ENCODE measurements around the gene PRKCE.
A peak's percentile ranks its signal among the peaks of the same experiment; 100 is the strongest.

The PRKCE gene

DNA sequence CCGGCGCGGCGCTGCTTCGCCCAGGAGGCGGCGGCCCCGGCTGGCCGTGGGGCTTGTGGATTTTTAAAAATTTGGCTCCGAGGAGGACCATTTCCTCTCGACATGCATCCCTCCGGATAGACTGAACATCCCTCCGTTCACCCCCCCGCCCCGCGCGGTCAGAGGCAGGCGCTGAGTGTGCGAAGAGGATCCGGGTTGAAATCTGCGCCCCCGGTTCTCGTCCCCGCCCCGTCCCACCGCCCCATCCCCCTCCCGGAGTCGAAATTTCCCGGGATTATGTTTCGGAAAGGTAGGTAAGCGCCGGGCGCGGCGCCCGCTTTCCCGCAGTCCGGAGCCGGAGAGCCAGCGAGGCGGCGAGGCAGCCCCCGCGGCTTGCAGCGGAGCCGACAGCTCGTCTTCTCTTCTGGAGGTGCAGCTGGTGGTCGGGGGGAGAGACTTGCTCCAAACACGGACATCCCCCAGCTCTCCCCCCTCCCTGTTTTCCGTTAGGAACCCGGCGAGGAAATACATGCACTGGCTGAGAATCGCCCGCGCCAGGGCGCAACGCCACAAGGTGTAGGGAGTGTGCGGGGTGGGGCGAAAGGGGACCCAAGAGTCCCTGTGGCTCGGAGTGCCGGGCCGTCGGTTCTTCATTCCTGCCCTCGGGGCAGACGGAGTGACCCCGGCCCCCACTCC is at the start of gene PRKCE:
Gene PRKCE, plus strand, starts transcription at position 261 of the 675 bp plus-strand sequence.
- DNase-seq: no peak

- no peak for DNase-seq
Measured at GRCh38 chr2:45602624-45603023, 48.9 kb upstream of the PRKCE start.

GRCh38 chr2:45605116-45605515 is 46.4 kb upstream of the PRKCE start:
- DNase-seq: no peak

- DNase-seq: no peak
Measured at GRCh38 chr2:45606796-45607195, 44.7 kb upstream of the PRKCE start.

GRCh38 chr2:45607701-45608100 is 43.8 kb upstream of the PRKCE start:
- DNase-seq: no peak

DNA sequence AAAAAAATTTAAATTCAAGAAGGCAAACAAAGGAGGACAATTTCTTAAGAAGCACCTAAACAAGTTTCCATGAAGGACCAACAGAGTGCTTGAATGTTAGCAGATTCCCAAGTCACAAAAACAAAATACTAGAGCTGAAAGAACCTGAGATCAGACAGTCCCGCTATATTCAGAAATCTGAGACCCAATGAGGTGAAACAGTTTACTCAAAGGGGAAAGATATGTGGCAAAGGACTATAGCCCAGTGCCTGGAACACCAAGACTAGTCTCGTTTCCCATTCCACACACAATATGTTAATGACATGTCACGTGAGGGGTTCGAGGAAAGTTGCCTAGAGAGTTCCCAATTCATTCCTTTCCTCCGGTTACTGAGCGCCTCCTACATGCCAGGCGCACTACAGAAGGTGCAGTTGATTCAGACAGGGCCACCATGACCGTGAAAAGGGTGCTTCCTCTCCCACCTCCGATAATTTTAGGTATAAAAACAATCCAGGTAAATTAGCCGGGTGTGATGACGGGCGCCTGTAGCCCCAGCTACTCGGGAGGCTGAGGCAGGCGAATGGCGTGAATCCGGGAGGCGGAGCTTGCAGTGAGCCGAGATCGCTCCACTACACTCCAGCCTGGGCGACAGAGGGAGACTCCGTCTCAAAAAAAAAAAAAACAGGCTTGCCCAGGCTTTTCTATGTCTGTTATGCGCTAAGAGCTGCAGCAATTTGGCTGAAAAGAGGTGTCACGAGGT is 41.0 kb upstream of the PRKCE start:
- DNase-seq: peak; percentile 21

DNA sequence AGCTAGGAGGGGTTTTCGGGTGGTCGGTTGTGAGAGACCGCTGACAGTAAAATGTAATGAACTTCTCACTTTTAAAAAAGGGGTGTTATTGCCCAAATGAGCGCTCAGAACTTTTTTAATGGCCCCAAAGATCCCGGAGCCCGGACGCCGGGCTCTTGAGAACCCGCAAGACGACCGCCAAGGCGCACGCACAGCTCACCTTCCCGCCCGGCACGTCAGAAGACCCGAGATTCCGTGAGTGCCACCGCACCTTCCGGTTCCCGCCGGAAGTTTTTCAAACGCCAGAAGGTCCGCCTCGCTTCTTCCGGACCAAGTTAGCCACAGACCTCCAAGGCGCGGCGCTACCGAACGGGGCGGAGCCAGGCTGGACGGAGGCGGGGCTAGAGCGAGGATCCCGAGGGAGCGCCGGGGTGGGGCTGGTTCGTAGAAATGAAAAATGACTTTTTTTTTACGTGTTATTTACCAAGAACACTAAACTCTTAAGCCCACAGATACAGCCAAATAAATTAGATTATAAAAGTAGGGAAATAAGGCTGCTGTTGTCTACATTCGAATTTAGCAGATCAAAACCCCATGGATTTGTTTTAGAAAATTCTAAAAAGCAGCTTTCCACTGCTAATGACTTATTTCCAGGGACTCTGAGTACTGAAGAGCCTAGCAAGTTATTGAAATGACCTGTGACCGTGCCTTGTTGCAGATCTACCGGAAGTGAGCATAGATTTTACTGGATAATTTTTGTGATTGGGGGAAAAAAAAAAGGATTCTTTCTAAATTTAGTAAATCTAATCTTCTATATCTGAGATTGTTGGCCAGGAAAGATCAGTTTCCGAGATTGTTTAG is 40.2 kb upstream of the PRKCE start, which contains the start of gene SRBD1:
Gene SRBD1, minus strand, starts transcription at position 248 of the 840 bp plus-strand sequence. CDS start 5,826 bp downstream, outside the sequence.
- DNase-seq: peak; percentile 87

DNA sequence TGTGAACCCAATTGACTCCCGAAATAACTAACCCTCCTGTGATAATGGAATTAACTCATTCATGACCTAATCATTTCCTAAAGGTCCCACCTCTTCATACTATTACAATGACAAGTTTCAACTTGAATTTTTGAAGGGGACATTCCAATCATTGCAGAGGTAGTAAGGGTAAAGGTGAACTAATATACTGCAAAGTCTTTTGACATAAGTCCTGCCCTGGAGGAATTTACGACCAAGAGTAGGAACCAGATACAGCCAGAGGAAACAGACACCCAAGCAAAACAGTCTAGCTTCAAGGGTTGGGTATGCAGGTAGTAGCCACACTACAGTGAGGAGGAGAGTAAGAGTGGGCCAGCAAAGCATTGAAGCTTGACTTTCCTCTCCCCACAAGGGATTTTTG is 39.2 kb upstream of the PRKCE start:
- DNase-seq: no peak

DNA sequence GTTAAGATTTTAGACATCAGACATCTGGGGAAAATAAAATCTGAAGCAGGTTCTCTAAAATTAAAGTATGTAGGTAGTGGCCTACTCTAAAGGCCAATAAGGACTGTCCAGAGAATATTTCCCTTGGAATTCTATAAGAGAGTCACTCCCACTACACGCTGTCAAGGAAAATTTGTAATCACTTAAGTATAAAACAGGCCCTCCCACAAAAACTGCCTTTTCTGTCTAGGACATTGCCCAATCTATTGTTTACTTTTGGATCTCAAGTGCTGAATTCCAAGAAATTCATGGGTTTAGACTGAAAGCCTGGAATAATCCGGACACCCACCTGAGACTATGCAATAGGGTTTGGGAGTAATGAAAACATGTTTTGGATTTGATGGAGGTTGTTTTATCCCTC is 38.7 kb upstream of the PRKCE start:
- DNase-seq: no peak

- DNase-seq: no peak
Measured at GRCh38 chr2:45614330-45614729, 37.1 kb upstream of the PRKCE start.

GRCh38 chr2:45614871-45615415 is 36.5 kb upstream of the PRKCE start:
- DNase-seq: no peak

DNA sequence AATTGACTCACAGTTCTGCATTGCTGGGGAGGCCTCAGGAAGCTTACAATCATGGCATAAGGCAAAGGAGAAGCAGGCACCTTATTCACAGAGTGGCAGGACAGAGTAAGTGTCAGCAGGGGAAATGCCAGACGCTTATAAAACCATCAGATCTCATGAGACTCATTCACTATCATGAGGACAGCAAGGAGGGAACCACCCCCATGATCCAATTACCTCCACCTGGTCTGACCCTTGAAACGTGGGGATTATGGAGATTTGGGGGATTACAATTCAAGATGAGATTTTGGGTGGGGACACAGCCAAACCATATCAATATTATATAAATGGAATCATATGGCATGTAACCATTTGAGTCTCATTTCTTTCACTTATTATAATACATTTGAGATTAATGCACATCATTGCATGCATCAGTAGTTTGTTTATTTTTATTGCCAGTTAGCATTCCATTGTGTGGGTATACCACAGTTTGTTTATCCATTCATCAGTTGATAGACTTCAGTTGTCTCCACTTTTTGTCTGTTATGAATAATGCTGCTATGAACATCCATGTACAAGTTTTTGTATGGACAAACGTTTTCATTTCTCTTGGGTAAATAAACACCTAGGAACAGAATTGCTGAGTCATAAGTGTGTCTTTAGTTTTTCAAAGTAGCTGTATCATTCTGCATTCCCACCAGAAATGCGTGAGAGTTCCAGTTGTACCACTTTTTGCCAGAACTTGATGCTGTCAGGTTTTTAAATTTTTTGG is 34.6 kb upstream of the PRKCE start:
- DNase-seq: no peak

- no peak for DNase-seq
Measured at GRCh38 chr2:45617496-45617895, 34.0 kb upstream of the PRKCE start.

GRCh38 chr2:45622336-45623075 is 29.0 kb upstream of the PRKCE start:
- no peak for DNase-seq

- no peak for DNase-seq
Measured at GRCh38 chr2:45623098-45623497, 28.4 kb upstream of the PRKCE start.

DNA sequence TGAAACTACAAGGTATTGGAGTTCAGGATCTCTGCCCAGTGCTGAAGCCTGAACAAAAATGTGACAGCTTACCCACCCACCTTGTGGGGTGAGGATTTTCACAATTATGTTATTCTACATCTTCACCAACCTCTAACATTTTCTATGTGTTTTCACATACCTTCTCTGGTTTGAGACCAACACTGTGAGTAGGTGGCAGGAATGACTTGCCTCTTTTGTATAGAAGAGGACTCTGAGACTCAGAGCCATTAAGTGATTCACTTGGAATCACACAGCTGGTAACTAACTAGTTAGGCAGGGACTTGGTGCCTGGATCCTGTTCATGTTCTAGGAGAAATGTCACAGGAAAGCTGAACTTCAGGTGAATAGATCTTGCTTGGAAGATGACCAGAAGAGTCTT is 25.7 kb upstream of the PRKCE start:
- no peak for DNase-seq

GRCh38 chr2:45626387-45627221 is 24.9 kb upstream of the PRKCE start:
- no peak for DNase-seq

DNA sequence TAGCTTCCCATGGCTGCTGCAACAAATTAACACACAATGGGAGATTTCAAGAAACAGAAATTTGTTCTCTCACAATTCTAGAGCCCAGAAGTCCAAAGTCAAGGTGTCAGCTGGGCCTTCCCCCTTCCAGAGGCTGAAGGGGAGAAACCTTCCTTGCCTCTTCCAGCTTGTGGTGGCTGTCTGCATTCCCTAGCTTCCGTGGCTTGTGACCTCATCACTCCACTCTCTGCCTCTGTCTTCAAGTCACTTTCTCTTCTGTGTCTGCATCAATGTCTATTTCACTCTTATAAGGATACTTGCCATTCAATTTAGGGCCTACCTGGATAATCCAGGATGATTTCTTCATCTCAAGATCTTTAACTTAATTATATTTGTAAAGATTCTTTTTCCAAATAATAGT is 23.6 kb upstream of the PRKCE start:
- no peak for DNase-seq

- no peak for DNase-seq
Measured at GRCh38 chr2:45629971-45630370, 21.5 kb upstream of the PRKCE start.

DNA sequence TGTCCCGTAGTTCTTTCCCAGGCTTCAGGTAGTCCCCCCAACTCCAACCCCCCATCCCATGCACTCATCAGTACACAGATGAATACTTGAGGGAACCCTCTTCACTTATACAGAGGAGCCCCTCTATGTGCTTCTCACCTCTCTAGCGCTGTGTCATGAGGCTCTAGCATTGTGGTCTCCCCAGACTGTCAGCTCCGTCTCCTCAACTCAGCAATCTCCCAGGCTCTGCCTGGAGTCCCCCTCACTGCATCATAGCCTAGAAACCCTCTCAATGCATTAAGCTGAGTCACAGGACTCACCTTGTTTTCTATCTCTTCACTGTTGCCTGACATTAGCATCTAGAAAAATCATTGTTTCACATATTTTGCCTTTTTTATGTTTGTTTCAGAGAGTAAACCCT is 20.2 kb upstream of the PRKCE start:
- DNase-seq: no peak

DNA sequence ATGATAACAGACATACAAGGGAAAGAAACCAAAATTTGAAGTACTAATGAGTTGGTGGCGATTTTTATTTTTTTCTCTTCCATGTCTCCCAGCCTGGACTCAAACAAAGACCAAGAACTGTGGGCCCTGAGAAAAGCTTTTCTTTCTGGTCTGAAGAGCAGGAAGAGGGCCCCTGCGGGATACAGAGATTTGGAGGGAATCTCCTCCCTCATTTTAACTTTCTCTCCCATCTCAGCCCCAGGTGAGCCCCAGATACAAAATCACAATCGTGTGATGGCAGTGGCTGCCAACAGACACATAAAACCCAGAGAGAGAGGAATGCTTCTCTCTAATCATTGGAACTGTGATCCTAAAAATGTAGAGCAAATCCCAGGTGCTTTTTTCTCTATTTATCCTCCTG is 19.5 kb upstream of the PRKCE start:
- DNase-seq: no peak

Measured in NCI-H2081 treated with DMSO at 0.1 percent for 48 hours (cell line).